ENCODE measurements around the gene RPUSD1. TPM values are rescaled to one million over a fixed set of nuclear protein-coding genes. Genes with fewer than 3 reads are reported as not detected.

The RPUSD1 gene
- total RNA-seq, 2 experiments from 2014 or later: 12.8 to 15.0 TPM

GRCh38 chr16:775236-775796 lies 12.9 kb downstream of the RPUSD1 start:
- no peak overlapping the region for H3K4me3 ChIP-seq (ENCODE audit: low read length)
- POLR2A ChIA-PET: no interaction called here
- H3K36me3 Mint-ChIP-seq (ENCODE audit: low read depth): no peaks in the 10 kb centered on the region
- no peaks in the 10 kb centered on the region for H3K4me1 Mint-ChIP-seq (ENCODE audit: low read depth)
- no peak overlapping the region for H3K27ac ChIP-seq (ENCODE audit: low read depth in 1 of 2, low read length in 2 of 2)
- H3K27me3 ChIP-seq (ENCODE audit: control insufficient read depth in 1 of 2, insufficient read depth in 2 of 2, low read length in 2 of 2): peaks cover 0 to 3% of the 10 kb centered on the region in 2 experiments
- no peaks in the 10 kb centered on the region for H3K9me3 ChIP-seq (ENCODE audit: control insufficient read depth in 1 of 2, insufficient read depth in 1 of 2, low read length in 2 of 2)
- intact Hi-C loops (cut with DNase I, micrococcal nuclease): no loop called here
- H3K9me3 Mint-ChIP-seq: no peaks in the 10 kb centered on the region
- H3K27me3 Mint-ChIP-seq: peaks cover 5% of the 10 kb centered on the region
- H3K36me3 ChIP-seq (ENCODE audit: insufficient read depth, low read length): no peaks in the 10 kb centered on the region
- ATAC-seq (ENCODE audit: poor library complexity): no peak
- H3K4me3 Mint-ChIP-seq: no peak overlapping the region
- TF ChIP-seq CTCF (IDR thresholded peaks at IDR 0.05): no peak
- no peak overlapping the region for H3K27ac Mint-ChIP-seq
- CTCF ChIA-PET: no interaction called here
- no peak for DNase-seq
- no peaks in the 10 kb centered on the region for H3K4me1 ChIP-seq (ENCODE audit: insufficient read depth, low read length)

- TF ChIP-seq CTCF (IDR thresholded peaks at IDR 0.05): no peak
- Mint-ChIP-seq H3K4me3 (no peak overlapping the region), H3K36me3 (ENCODE audit: low read depth) (no peaks in the 10 kb centered on the region), H3K27ac (no peak overlapping the region), H3K9me3 (no peaks in the 10 kb centered on the region), H3K4me1 (ENCODE audit: low read depth) (no peaks in the 10 kb centered on the region), H3K27me3 (peaks cover 5% of the 10 kb centered on the region)
- ChIA-PET CTCF (no interaction called here), POLR2A (no interaction called here)
- Histone ChIP-seq H3K4me3 (ENCODE audit: low read length) (no peak overlapping the region), H3K27ac (ENCODE audit: low read depth in 1 of 2, low read length in 2 of 2) (no peak overlapping the region), H3K27me3 (ENCODE audit: control insufficient read depth in 1 of 2, insufficient read depth in 2 of 2, low read length in 2 of 2) (peaks cover 0 to 4% of the 10 kb centered on the region in 2 experiments), H3K4me1 (ENCODE audit: insufficient read depth, low read length) (no peaks in the 10 kb centered on the region), H3K36me3 (ENCODE audit: insufficient read depth, low read length) (no peaks in the 10 kb centered on the region), H3K9me3 (ENCODE audit: control insufficient read depth in 1 of 2, insufficient read depth in 1 of 2, low read length in 2 of 2) (no peaks in the 10 kb centered on the region)
- ATAC-seq (ENCODE audit: poor library complexity): no peak
- DNase-seq: no peak
- intact Hi-C loops (cut with DNase I, micrococcal nuclease): no loop called here
These were observed 13.8 kb downstream of the RPUSD1 start for GRCh38 chr16:774086-775001.

GRCh38 chr16:772959-773358 lies 15.2 kb downstream of the RPUSD1 start:
- no peak for ATAC-seq (ENCODE audit: poor library complexity)
- no peaks in the 10 kb centered on the region for H3K4me1 Mint-ChIP-seq (ENCODE audit: low read depth)
- H3K36me3 Mint-ChIP-seq (ENCODE audit: low read depth): no peaks in the 10 kb centered on the region
- no peaks in the 10 kb centered on the region for H3K9me3 Mint-ChIP-seq
- H3K4me3 Mint-ChIP-seq: no peak overlapping the region
- intact Hi-C loops (cut with DNase I, micrococcal nuclease): no loop called here
- CTCF ChIA-PET: no interaction called here
- H3K27me3 Mint-ChIP-seq: peaks cover 5% of the 10 kb centered on the region
- H3K4me3 ChIP-seq (ENCODE audit: low read length): no peak overlapping the region
- H3K27ac ChIP-seq (ENCODE audit: low read depth in 1 of 2, low read length in 2 of 2): no peak overlapping the region
- peaks cover 0 to 5% of the 10 kb centered on the region in 2 experiments for H3K27me3 ChIP-seq (ENCODE audit: control insufficient read depth in 1 of 2, insufficient read depth in 2 of 2, low read length in 2 of 2)
- POLR2A ChIA-PET: no interaction called here
- no peak overlapping the region for H3K27ac Mint-ChIP-seq
- H3K4me1 ChIP-seq (ENCODE audit: insufficient read depth, low read length): no peaks in the 10 kb centered on the region
- H3K9me3 ChIP-seq (ENCODE audit: control insufficient read depth in 1 of 2, insufficient read depth in 1 of 2, low read length in 2 of 2): no peaks in the 10 kb centered on the region
- DNase-seq: no peak
- no peak for TF ChIP-seq CTCF (IDR thresholded peaks at IDR 0.05)
- H3K36me3 ChIP-seq (ENCODE audit: insufficient read depth, low read length): no peaks in the 10 kb centered on the region
